ENCODE data around the gene MIOX. TPM values are rescaled to one million over a fixed set of nuclear protein-coding genes. Genes with fewer than 3 reads are reported as not detected.

MIOX gene
- total RNA-seq, 1 experiment from 2014 or later, result not detected

DNA sequence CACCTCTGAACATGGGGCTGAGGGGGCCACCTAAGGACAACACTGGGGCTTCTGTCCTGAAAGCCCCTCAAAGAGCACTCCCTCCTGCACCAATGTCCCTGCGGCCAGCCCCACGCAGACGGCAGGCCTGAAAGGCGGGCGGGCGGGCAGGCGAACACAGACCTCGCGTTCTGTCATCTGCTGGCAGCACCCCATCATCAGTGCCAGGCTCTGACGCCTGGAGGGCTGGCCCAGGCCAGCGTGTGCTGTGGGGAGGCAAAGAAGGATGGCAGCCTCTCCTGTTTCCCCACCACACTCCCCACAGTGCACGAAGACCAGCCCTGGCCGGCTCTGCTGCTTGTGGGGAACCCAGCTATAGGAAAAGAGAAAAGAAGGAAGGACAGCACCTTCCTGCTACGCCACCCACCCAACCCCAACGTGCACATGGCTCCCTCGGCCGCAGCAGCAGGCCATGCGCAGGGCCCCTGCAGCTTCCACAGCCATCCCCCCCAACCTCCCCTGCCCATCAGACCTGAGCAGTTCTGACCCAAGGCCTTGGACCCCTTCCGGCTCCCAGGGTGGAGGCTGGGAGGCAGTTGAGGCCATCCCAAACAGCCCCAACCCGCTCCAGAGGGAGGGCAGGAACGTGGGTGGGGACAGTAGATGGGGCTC, 15.3 kb upstream of the MIOX start:
- intact Hi-C loops (cut with micrococcal nuclease; ENCODE audit: unreplicated experiment), result no loop called here
- no peaks in the 10 kb centered on the region for H3K9me3 ChIP-seq
- ChIA-PET POLR2A (no interaction called here), CTCF (no interaction called here)
- Mint-ChIP-seq H3K27me3 (ENCODE audit: insufficient read depth, unreplicated experiment) (no peaks in the 10 kb centered on the region), H3K9me3 (ENCODE audit: unreplicated experiment) (no peaks in the 10 kb centered on the region), H3K4me1 (ENCODE audit: low read depth, unreplicated experiment) (peaks cover 18% of the 10 kb centered on the region), H3K36me3 (ENCODE audit: insufficient read depth, unreplicated experiment) (peaks cover 4% of the 10 kb centered on the region), H3K4me3 (ENCODE audit: unreplicated experiment) (no peak overlapping the region), H3K27ac (ENCODE audit: unreplicated experiment) (peak overlapping the region; percentile 22)
- no peak for DNase-seq
- no peak overlapping the region for H3K4me3 ChIP-seq (ENCODE audit: low read depth, low read length)
- H3K4me1 ChIP-seq, result peaks cover 41% of the 10 kb centered on the region
- BruUV-seq (replicated peaks), result no TSS peak
- H3K27me3 ChIP-seq (replicated peaks; ENCODE audit: control insufficient read depth, insufficient read depth, low read length), result no peaks in the 10 kb centered on the region
- peaks cover 8% of the 10 kb centered on the region for H3K36me3 ChIP-seq (ENCODE audit: control insufficient read depth, insufficient read depth, low read length)
- TF ChIP-seq, protein P1, sequence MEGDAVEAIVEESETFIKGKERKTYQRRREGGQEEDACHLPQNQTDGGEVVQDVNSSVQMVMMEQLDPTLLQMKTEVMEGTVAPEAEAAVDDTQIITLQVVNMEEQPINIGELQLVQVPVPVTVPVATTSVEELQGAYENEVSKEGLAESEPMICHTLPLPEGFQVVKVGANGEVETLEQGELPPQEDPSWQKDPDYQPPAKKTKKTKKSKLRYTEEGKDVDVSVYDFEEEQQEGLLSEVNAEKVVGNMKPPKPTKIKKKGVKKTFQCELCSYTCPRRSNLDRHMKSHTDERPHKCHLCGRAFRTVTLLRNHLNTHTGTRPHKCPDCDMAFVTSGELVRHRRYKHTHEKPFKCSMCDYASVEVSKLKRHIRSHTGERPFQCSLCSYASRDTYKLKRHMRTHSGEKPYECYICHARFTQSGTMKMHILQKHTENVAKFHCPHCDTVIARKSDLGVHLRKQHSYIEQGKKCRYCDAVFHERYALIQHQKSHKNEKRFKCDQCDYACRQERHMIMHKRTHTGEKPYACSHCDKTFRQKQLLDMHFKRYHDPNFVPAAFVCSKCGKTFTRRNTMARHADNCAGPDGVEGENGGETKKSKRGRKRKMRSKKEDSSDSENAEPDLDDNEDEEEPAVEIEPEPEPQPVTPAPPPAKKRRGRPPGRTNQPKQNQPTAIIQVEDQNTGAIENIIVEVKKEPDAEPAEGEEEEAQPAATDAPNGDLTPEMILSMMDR (IDR thresholded peaks at IDR 0.05; ENCODE audit: insufficient read depth in 1 of 2, low read depth in 1 of 2, low read length in 1 of 2, severe bottlenecking in 1 of 2, unreplicated experiment in 1 of 2), result no peak

DNA sequence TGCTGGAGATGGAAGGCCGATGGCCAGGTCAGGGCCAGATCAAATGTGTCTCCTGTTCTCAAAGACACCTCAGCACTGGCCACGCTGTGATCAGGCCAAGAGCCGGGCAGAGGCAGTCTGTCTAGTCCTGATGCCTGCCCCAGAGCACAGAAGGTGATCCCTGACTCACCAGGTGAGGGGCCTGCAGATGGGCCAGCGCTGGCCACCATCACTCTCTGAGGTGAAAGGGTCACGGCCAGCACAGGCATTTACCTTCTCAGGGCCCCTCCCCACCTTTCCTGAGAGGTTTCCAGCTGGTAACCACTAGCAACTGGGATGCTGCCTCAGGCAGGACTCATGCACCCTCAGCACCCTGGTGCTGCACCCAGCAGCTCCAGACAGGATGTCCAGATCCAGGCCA, 14.7 kb upstream of the MIOX start:
- peaks cover 41% of the 10 kb centered on the region for H3K4me1 ChIP-seq
- no peaks in the 10 kb centered on the region for H3K36me3 Mint-ChIP-seq (ENCODE audit: insufficient read depth, unreplicated experiment)
- no TSS peak for BruUV-seq (replicated peaks)
- peaks cover 8% of the 10 kb centered on the region for H3K36me3 ChIP-seq (ENCODE audit: control insufficient read depth, insufficient read depth, low read length)
- no peaks in the 10 kb centered on the region for H3K27me3 ChIP-seq (replicated peaks; ENCODE audit: control insufficient read depth, insufficient read depth, low read length)
- POLR2A ChIA-PET, result no interaction called here
- no peak for DNase-seq
- no peak overlapping the region for H3K4me3 ChIP-seq (ENCODE audit: low read depth, low read length)
- H3K27ac Mint-ChIP-seq (ENCODE audit: unreplicated experiment), result peak overlapping the region; percentile 22
- H3K27me3 Mint-ChIP-seq (ENCODE audit: insufficient read depth, unreplicated experiment), result no peaks in the 10 kb centered on the region
- no peaks in the 10 kb centered on the region for H3K9me3 ChIP-seq
- H3K9me3 Mint-ChIP-seq (ENCODE audit: unreplicated experiment), result no peaks in the 10 kb centered on the region
- H3K4me3 Mint-ChIP-seq (ENCODE audit: unreplicated experiment), result no peak overlapping the region
- TF ChIP-seq, protein P1 (IDR thresholded peaks at IDR 0.05; ENCODE audit: insufficient read depth in 1 of 2, low read depth in 1 of 2, low read length in 1 of 2, severe bottlenecking in 1 of 2, unreplicated experiment in 1 of 2), result no peak
- intact Hi-C loops (cut with micrococcal nuclease; ENCODE audit: unreplicated experiment), result no loop called here
- H3K4me1 Mint-ChIP-seq (ENCODE audit: low read depth, unreplicated experiment), result peaks cover 20% of the 10 kb centered on the region
- CTCF ChIA-PET, result interaction anchor here (0.8 kb wide), 1 partner anchor 26 kb away, joined by 3 read pairs; no protein-coding TSS in a partner anchor

- intact Hi-C loops (cut with micrococcal nuclease; ENCODE audit: unreplicated experiment), result no loop called here
- Histone ChIP-seq H3K4me3 (ENCODE audit: low read depth, low read length) (no peak overlapping the region), H3K27me3 (replicated peaks; ENCODE audit: control insufficient read depth, insufficient read depth, low read length) (no peaks in the 10 kb centered on the region), H3K36me3 (ENCODE audit: control insufficient read depth, insufficient read depth, low read length) (peaks cover 6% of the 10 kb centered on the region; the same call in 1 of the 2 replicates), H3K4me1 (peaks cover 41% of the 10 kb centered on the region), H3K9me3 (no peaks in the 10 kb centered on the region)
- peak overlapping the region; percentile 34 for H3K27ac Mint-ChIP-seq (ENCODE audit: unreplicated experiment)
- H3K9me3 Mint-ChIP-seq (ENCODE audit: unreplicated experiment), result no peaks in the 10 kb centered on the region
- no peaks in the 10 kb centered on the region for H3K27me3 Mint-ChIP-seq (ENCODE audit: insufficient read depth, unreplicated experiment)
- DNase-seq, result no peak
- H3K4me1 Mint-ChIP-seq (ENCODE audit: low read depth, unreplicated experiment), result peaks cover 24% of the 10 kb centered on the region
- BruUV-seq (replicated peaks), result no TSS peak
- H3K4me3 Mint-ChIP-seq (ENCODE audit: unreplicated experiment), result peak overlapping the region; percentile 77
- POLR2A ChIA-PET, result no interaction called here
- CTCF ChIA-PET, result interaction anchor here (0.6 to 1.2 kb wide), 2 partner anchors 35 to 52 kb away, joined by 3 read pairs; partner anchors contain the start of genes LMF2, NCAPH2 and SCO2
- TF ChIP-seq, protein P1 (IDR thresholded peaks at IDR 0.05; ENCODE audit: insufficient read depth in 1 of 2, low read depth in 1 of 2, low read length in 1 of 2, severe bottlenecking in 1 of 2, unreplicated experiment in 1 of 2), result peak; percentile 15 to 28
- H3K36me3 Mint-ChIP-seq (ENCODE audit: insufficient read depth, unreplicated experiment), result no peaks in the 10 kb centered on the region
These were observed 13.6 kb upstream of the MIOX start for GRCh38 chr22:50473088-50473487.

All from Caco-2 (cell line).